Lower lobe of right lung (tissue), 2 donors: ENCODE data around the gene BCDIN3D. TPM values are rescaled to one million over a fixed set of nuclear protein-coding genes. Genes with fewer than 3 reads are reported as not detected.
A peak's percentile ranks its signal among the peaks of the same experiment; 100 is the strongest.

Experiments used
- ATAC-seq, 2 donors: fragments of 200-7000 bp; cut with Tn5 transposase; one replicate each; pipeline ENCODE4 v1.9.1; 2020 to 2022; ENCODE audit warnings: mild to moderate bottlenecking in 2 of 2, moderate library complexity in 2 of 2
- DNase-seq: peaks from one replicate; pipeline ENCODE4 v3.0.0-alpha.2; 2020
- H3K27ac ChIP-seq: fragments of 200-600 bp; one replicate; pipeline ENCODE4 v1.8.0; 2022
- H3K27me3 ChIP-seq: fragments of 200-600 bp; one replicate; pipeline ENCODE4 v1.8.0; 2022; ENCODE audit warnings: low read depth
- H3K36me3 ChIP-seq: fragments of 200-600 bp; one replicate; pipeline ENCODE4 v1.8.0; 2022; ENCODE audit warnings: mild to moderate bottlenecking
- H3K4me1 ChIP-seq: fragments of 200-600 bp; one replicate; pipeline ENCODE4 v1.8.0; 2022
- H3K4me3 ChIP-seq: fragments of 200-600 bp; one replicate; pipeline ENCODE4 v1.8.0; 2022; ENCODE audit warnings: mild to moderate bottlenecking
- H3K9me3 ChIP-seq: fragments of 200-600 bp; one replicate; pipeline ENCODE4 v1.8.0; 2022
- intact Hi-C: fragments of 100-400 bp; cut with DNase I; formaldehyde crosslinking; loops from one replicate; pipeline ENCODE4 v1.11.0; 2022
- total RNA-seq: library from RNA; stranded (reverse); fragmentation: NEBNext Ultra II Directional; extraction: Animal tissue kit (Norgen Biotek cat#: 25700); gene quantifications from one replicate; pipeline ENCODE4 v1.2.1, GENCODE V29; 2021
- TF ChIP-seq, protein P1 (sequence below): fragments of 200-600 bp; IDR thresholded peaks from one replicate; pipeline ENCODE4 v1.8.0; 2022; ENCODE audit warnings: antibody characterized with exemption, mild to moderate bottlenecking
- donor health status: DM: no; HTN: yes; CAD: no; lungs with severe emphysema.

BCDIN3D gene
- total RNA-seq, 1 donor from 2014 or later: 5.1 TPM

DNA sequence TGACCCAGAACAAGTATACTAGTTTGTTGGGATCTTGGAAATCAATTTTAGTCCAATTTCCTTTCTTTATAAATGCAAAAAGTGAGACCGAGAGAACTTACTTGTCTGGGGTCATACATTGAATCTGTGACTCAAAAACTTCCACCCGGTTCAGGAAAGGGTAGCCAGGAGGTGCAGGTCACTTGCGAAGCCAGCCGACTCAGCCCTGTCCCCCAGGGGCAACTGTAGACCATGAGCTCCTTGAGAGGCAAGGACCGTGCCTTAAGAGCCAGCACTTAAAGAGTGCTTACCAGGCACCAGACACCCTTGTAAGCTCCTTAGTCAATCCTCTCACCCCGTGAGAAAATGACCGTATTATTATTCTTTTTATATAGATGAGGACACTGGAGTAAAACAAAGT lies 505 bp upstream of the BCDIN3D start:
- H3K4me1 ChIP-seq: peaks cover 19% of the 10 kb centered on the region
- DNase-seq (no peak), ATAC-seq (no peak)
- H3K27ac ChIP-seq: peak overlapping the region; percentile 88
- intact Hi-C loops: no loop called here
- TF ChIP-seq, protein P1, sequence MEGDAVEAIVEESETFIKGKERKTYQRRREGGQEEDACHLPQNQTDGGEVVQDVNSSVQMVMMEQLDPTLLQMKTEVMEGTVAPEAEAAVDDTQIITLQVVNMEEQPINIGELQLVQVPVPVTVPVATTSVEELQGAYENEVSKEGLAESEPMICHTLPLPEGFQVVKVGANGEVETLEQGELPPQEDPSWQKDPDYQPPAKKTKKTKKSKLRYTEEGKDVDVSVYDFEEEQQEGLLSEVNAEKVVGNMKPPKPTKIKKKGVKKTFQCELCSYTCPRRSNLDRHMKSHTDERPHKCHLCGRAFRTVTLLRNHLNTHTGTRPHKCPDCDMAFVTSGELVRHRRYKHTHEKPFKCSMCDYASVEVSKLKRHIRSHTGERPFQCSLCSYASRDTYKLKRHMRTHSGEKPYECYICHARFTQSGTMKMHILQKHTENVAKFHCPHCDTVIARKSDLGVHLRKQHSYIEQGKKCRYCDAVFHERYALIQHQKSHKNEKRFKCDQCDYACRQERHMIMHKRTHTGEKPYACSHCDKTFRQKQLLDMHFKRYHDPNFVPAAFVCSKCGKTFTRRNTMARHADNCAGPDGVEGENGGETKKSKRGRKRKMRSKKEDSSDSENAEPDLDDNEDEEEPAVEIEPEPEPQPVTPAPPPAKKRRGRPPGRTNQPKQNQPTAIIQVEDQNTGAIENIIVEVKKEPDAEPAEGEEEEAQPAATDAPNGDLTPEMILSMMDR: no peak
- H3K36me3 ChIP-seq: no peaks in the 10 kb centered on the region
- H3K4me3 ChIP-seq: peak overlapping the region; percentile 69
- H3K9me3 ChIP-seq: no peaks in the 10 kb centered on the region
- H3K27me3 ChIP-seq: peaks cover 11% of the 10 kb centered on the region

DNA sequence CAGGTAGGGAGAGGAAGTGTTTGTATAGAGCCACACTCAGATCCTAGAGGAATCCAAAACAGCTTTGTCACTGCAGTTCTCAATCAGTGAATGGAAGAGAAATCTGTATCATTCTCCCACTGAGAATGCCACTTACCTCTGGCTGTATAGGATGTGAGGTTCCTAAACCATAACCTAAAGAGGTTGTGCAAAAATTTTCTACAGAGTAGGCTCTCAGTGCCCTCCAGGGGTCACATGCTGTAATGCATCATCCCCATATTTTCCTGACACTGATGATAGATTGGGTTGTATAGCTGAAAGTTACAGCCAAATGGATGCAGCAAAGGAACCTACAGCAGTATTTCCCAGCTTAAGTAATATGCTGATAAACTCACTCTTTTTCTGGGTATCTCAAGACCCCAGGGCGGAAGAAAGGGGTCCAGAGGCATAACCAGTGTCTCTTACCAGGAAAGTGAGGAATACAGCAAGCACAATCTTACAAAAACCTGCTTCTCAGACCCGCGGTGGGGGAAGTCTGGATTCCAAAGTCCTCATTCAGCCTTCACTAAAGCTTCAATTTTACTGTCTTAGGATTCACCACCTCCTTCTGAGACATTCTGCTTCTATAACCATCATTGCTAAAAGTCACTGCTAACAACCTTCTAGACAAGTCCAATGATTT lies 3.8 kb downstream of the BCDIN3D start:
- intact Hi-C loops: no loop called here
- H3K4me3 ChIP-seq: no peak overlapping the region

DNA sequence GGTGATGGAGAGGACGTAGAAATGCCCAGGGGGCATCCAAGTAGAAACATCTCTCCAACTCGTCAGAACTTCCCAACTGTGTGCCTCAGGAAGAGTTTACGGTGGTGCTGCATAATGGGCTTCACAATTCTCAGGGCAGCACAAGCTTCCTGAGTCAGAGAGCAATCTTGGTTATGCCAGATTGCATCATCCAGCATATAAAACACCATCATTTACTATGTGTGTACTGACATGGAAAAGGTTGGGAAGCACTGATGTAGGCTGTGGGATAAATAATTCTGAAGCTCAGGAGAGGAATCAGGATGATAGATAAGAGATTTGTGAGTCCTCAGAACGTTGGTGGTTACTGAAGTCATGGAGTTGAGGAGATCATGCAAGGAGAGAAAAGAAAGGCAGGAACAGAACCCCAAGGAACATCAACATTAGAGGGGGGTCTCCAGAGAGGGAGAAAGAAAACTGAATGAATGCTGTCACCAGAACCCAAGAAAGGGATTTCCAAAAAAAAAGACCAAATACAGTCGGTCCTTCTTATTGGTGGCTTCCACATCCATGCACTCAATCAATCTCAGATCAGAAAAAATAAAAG lies 10.0 kb downstream of the BCDIN3D start:
- no peaks in the 10 kb centered on the region for H3K27me3 ChIP-seq
- TF ChIP-seq, protein P1: no peak
- no peak overlapping the region for H3K4me3 ChIP-seq
- H3K9me3 ChIP-seq: no peaks in the 10 kb centered on the region
- peaks cover 7% of the 10 kb centered on the region for H3K4me1 ChIP-seq
- H3K36me3 ChIP-seq: no peaks in the 10 kb centered on the region
- intact Hi-C loops: no loop called here
- ATAC-seq (no peak), DNase-seq (no peak)
- no peak overlapping the region for H3K27ac ChIP-seq

More for the DNA sequence above, 3.8 kb downstream of the BCDIN3D start:
- Histone ChIP-seq H3K9me3 (no peaks in the 10 kb centered on the region), H3K36me3 (no peaks in the 10 kb centered on the region), H3K27me3 (no peaks in the 10 kb centered on the region), H3K4me1 (peaks cover 19% of the 10 kb centered on the region), H3K27ac (no peak overlapping the region)
- DNase-seq (no peak), ATAC-seq (peak in 1 of 2 donors; percentile 30)
- TF ChIP-seq, protein P1: peak; percentile 65

DNA sequence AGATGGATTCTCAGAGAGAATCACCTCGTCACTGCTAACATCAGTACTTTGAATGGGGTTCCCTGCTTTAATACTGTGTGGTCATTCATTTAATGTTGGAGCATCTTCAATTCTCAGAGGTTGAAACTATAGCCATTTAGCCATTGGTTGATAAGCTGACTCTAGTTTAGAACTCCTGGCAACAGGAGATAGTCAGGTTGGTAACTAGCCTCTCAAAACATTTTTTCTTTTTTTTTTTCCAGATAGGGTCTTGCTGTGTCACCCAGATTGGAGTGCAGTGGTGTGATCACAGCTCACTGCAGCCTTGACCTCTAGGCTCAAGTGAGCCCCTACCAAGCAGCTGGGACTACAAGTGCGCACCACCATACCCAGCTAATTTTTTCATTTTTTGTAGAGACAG lies 11.2 kb downstream of the BCDIN3D start:
- H3K4me1 ChIP-seq: peaks cover 13% of the 10 kb centered on the region
- intact Hi-C loops: no loop called here
- H3K9me3 ChIP-seq: no peaks in the 10 kb centered on the region
- no peaks in the 10 kb centered on the region for H3K36me3 ChIP-seq
- ATAC-seq (no peak), DNase-seq (no peak)
- no peak overlapping the region for H3K27ac ChIP-seq
- H3K27me3 ChIP-seq: no peaks in the 10 kb centered on the region
- TF ChIP-seq, protein P1: no peak
- H3K4me3 ChIP-seq: no peak overlapping the region

DNA sequence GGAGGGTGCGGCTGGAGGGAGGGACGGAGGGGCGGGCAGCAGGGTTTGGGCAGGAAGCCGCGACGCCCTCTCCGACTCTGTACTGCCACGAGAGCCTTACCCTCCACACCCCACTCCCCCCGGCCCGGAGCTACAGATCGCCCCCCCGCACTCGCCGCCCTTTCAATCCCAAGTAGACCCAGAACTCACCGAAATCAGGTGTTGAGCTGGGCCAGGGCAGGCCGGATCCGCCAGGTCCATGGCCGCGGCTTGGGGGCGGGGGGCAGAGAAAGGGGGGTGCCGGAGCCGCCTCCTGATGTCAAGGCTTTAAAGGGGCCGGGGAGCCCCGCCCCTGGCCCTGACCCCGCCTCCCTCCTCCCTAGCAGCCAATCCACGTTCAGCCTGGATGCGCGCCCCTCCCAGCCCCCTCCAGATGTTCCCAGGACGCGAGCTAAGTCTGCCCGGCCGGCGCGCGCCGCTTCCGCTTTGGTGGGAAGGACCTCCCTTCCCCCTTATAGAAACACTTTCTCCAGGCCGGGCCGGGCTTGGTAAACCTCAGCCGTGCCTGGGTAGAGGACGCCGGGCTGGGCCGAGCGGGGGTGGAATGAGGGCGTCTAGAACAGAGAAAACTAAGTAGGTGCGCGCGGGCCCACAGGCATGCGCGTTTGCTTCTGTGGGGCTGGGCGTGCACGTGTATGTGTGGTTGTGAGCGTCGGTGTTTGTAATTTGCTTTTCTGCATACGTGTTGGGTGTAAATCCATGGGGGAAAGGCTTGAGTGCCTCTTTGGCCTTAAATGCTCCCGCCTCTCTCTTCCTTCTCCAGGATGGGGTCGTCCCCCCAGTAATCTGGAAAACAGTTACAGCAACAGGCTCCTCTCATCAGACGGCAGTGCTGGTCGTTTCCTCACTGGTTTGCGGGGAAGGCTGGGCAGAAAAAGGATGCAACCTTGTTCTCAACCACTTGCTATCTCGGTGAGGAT lies 14.5 kb downstream of the BCDIN3D start, which contains the start of gene NCKAP5L:
NCKAP5L (minus strand) TSS at position 281 of the 959 bp plus-strand sequence. CDS start 24,369 bp downstream, outside the sequence.
- DNase-seq (peak; percentile 99), ATAC-seq (peak; percentile 98)
- peak within 1 kb of the TSS; percentile 86 for H3K4me3 ChIP-seq
- H3K4me1 ChIP-seq: peaks cover 35% of the 10 kb centered on the region
- no peaks in the 10 kb centered on the region for H3K36me3 ChIP-seq
- TF ChIP-seq, protein P1: no peak
- no peaks in the 10 kb centered on the region for H3K27me3 ChIP-seq
- intact Hi-C loops: no loop called here
- no peaks in the 10 kb centered on the region for H3K9me3 ChIP-seq
- H3K27ac ChIP-seq: peak within 1 kb of the TSS; percentile 88
